ENCODE results near the gene NAA35.
A peak's percentile ranks its signal among the peaks of the same experiment; 100 is the strongest.
"Not testable (repeated sequence)": the region's sequence is repeated elsewhere in the genome, so short reads cannot be mapped to it uniquely, and the experiment has no call there.

The NAA35 gene

GRCh38 chr9:86035827-86036440 is 95.0 kb downstream of the NAA35 start:
- no peak for DNase-seq

GRCh38 chr9:86036555-86036954 is 95.6 kb downstream of the NAA35 start:
- DNase-seq, result no peak

GRCh38 chr9:86039991-86040860 is 99.3 kb downstream of the NAA35 start:
- DNase-seq, result no peak

- DNase-seq, result no peak
Observed at GRCh38 chr9:86040861-86041155, 99.9 kb downstream of the NAA35 start.

- no peak for DNase-seq
Observed at GRCh38 chr9:86041311-86041741, 100.4 kb downstream of the NAA35 start.

- no peak for DNase-seq
Observed at GRCh38 chr9:86042199-86042978, 101.4 kb downstream of the NAA35 start.

- DNase-seq, result no peak
Observed at GRCh38 chr9:86043586-86043985, 102.6 kb downstream of the NAA35 start.

GRCh38 chr9:86043999-86044398 is 103.1 kb downstream of the NAA35 start:
- peak; percentile 8 for DNase-seq

- no peak for DNase-seq
Observed at GRCh38 chr9:86045654-86046053, 104.7 kb downstream of the NAA35 start.

GRCh38 chr9:86046071-86046636 is 105.2 kb downstream of the NAA35 start:
- DNase-seq, result no peak

GRCh38 chr9:86046930-86047341 is 106.0 kb downstream of the NAA35 start:
- DNase-seq, result no peak

GRCh38 chr9:86047361-86047760 is 106.4 kb downstream of the NAA35 start:
- no peak for DNase-seq

GRCh38 chr9:86048018-86048742 is 107.2 kb downstream of the NAA35 start:
- not testable (repeated sequence) for DNase-seq

GRCh38 chr9:86052556-86053468 is 111.9 kb downstream of the NAA35 start:
- DNase-seq, result no peak

- no peak for DNase-seq
Observed at GRCh38 chr9:86054695-86055094, 113.7 kb downstream of the NAA35 start.

- no peak for DNase-seq
Observed at GRCh38 chr9:86057491-86057890, 116.5 kb downstream of the NAA35 start.

GRCh38 chr9:86061972-86062739 is 121.2 kb downstream of the NAA35 start:
- no peak for DNase-seq

GRCh38 chr9:86062845-86063693 is 122.1 kb downstream of the NAA35 start:
- no peak for DNase-seq

GRCh38 chr9:86064220-86064619 is 123.3 kb downstream of the NAA35 start:
- DNase-seq, result no peak

All from activated CD4-positive, alpha-beta T cell treated with anti-CD3 and anti-CD28 coated beads, Interleukin-10, Interleukin-2, amounts not matched to agents 100 ng/mL and 50 ng/mL, durations not matched to agents 16 hours and 8 hours (primary cell).